Measurements from ENCODE around the gene NDN.

The NDN gene

DNA sequence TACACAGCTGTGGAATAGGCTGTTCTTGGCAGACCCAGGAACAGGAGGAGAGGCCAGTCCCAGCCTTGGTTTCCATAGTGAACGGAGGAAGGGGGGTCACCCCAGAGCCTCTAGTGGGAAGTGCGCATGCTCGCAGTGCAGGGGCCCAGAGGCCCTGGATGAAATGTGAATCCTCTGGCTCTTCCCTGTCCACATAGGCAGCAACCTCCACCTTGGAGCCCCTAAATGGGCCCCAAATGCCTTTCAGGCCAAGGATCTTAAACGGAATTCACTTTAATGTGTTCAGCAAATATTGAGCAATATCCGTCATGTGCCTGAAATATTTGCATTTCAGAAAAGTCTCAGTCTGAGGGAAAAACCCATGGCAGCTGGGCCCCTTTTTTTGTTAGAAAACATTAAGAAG, 3.3 kb upstream of the NDN start:
- Histone ChIP-seq H3K36me3 (ENCODE audit: insufficient read depth, low read length) (no peaks in the 10 kb centered on the region), H3K27me3 (ENCODE audit: insufficient read depth, low read length) (no peaks in the 10 kb centered on the region), H2AFZ (ENCODE audit: low read length) (no peak overlapping the region), H3K4me1 (ENCODE audit: insufficient read depth, low read length, severe bottlenecking) (no peaks in the 10 kb centered on the region), H3K4me3 (ENCODE audit: low read depth, low read length, poor library complexity, severe bottlenecking) (no peak overlapping the region), H3F3A (ENCODE audit: insufficient read depth, low read length) (no peaks in the 10 kb centered on the region), H3K9me3 (ENCODE audit: low read length) (no peaks in the 10 kb centered on the region), H3K27ac (ENCODE audit: low read depth, low read length, poor library complexity, severe bottlenecking) (no peak overlapping the region), H3K4me2 (ENCODE audit: low read length) (no peak overlapping the region), H3K9ac (ENCODE audit: low read length) (no peak overlapping the region), H3K79me2 (ENCODE audit: insufficient read depth, low read length) (no peaks in the 10 kb centered on the region), H3K9me2 (ENCODE audit: low read depth, low read length) (no peaks in the 10 kb centered on the region), H4K20me1 (ENCODE audit: insufficient read depth, low read length) (no peaks in the 10 kb centered on the region)
- TF ChIP-seq, protein P1, sequence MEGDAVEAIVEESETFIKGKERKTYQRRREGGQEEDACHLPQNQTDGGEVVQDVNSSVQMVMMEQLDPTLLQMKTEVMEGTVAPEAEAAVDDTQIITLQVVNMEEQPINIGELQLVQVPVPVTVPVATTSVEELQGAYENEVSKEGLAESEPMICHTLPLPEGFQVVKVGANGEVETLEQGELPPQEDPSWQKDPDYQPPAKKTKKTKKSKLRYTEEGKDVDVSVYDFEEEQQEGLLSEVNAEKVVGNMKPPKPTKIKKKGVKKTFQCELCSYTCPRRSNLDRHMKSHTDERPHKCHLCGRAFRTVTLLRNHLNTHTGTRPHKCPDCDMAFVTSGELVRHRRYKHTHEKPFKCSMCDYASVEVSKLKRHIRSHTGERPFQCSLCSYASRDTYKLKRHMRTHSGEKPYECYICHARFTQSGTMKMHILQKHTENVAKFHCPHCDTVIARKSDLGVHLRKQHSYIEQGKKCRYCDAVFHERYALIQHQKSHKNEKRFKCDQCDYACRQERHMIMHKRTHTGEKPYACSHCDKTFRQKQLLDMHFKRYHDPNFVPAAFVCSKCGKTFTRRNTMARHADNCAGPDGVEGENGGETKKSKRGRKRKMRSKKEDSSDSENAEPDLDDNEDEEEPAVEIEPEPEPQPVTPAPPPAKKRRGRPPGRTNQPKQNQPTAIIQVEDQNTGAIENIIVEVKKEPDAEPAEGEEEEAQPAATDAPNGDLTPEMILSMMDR (IDR thresholded peaks at IDR 0.05; ENCODE audit: low read length), result no peak
- TF ChIP-seq EZH2 (IDR thresholded peaks at IDR 0.05; ENCODE audit: borderline replicate concordance, low read length), result no peak

DNA sequence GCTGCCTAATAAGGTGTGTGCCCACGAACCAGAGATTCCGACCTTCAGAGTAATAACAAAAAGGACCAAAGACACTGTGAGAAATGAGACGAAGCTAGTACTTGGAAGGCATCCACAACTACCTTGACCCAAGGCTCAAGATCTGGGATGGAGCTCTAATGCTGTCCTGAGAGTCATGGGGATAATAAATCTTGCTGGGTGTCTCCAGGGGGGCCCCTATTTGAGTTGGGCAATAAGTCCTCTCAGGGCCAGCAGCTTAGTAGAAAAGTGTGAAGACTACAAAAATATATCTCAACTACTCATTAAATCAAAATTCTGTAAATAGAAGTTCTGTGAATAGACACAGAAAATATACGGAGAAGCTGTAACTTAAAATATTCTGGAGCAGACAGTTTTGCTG, 2.9 kb upstream of the NDN start:
- H3K27me3 ChIP-seq (ENCODE audit: insufficient read depth, low read length), result no peaks in the 10 kb centered on the region
- no peaks in the 10 kb centered on the region for H3K4me1 ChIP-seq (ENCODE audit: insufficient read depth, low read length, severe bottlenecking)
- H3K4me2 ChIP-seq (ENCODE audit: low read length), result no peak overlapping the region
- H3K79me2 ChIP-seq (ENCODE audit: insufficient read depth, low read length), result no peaks in the 10 kb centered on the region
- no peak overlapping the region for H2AFZ ChIP-seq (ENCODE audit: low read length)
- H3K4me3 ChIP-seq (ENCODE audit: low read depth, low read length, poor library complexity, severe bottlenecking), result no peak overlapping the region
- no peak overlapping the region for H3K27ac ChIP-seq (ENCODE audit: low read depth, low read length, poor library complexity, severe bottlenecking)
- H3K9me2 ChIP-seq (ENCODE audit: low read depth, low read length), result no peaks in the 10 kb centered on the region
- H3F3A ChIP-seq (ENCODE audit: insufficient read depth, low read length), result no peaks in the 10 kb centered on the region
- H3K9ac ChIP-seq (ENCODE audit: low read length), result no peak overlapping the region
- TF ChIP-seq, protein P1 (IDR thresholded peaks at IDR 0.05; ENCODE audit: low read length), result no peak
- H3K9me3 ChIP-seq (ENCODE audit: low read length), result no peaks in the 10 kb centered on the region
- no peaks in the 10 kb centered on the region for H4K20me1 ChIP-seq (ENCODE audit: insufficient read depth, low read length)
- no peaks in the 10 kb centered on the region for H3K36me3 ChIP-seq (ENCODE audit: insufficient read depth, low read length)

DNA sequence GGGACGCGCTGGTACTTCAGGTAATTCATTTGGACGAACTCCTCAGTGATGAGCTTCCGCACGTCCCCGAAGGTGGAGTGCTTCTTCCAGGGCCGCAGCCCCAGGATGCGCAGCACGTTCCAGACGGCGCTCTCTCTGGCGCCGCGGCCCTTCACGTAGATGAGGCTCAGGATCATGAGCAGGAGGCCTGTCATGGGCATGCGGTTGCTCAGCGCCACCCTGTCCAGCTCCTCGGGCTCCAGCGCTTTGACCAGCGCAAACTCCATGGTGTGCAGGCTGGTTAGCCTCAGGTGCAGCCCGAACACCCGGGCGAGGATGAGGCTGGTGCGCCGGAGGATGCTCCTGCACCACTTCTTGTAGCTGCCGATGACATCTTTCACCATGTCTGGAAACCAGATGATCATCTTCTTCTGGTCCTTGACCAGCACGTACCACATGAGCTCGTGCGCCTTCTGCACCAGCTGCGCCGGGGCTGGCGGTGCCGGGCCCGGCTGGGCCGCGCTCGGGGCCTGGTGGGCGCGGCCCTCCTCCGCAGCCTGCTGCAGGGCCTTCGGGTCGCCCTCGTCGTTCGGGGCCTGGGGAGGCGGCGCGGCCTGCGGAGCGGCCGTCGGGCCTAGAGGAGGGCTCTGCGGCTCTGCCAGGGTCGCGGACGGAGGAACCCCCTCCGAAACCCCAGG, 501 bp downstream of the NDN start:
- no peaks in the 10 kb centered on the region for H3K79me2 ChIP-seq (ENCODE audit: insufficient read depth, low read length)
- H3K4me2 ChIP-seq (ENCODE audit: low read length), result no peak overlapping the region
- H3K9me2 ChIP-seq (ENCODE audit: low read depth, low read length), result no peaks in the 10 kb centered on the region
- no peak overlapping the region for H3K27ac ChIP-seq (ENCODE audit: low read depth, low read length, poor library complexity, severe bottlenecking)
- no peaks in the 10 kb centered on the region for H3F3A ChIP-seq (ENCODE audit: insufficient read depth, low read length)
- no peaks in the 10 kb centered on the region for H3K9me3 ChIP-seq (ENCODE audit: low read length)
- H4K20me1 ChIP-seq (ENCODE audit: insufficient read depth, low read length), result no peaks in the 10 kb centered on the region
- no peak overlapping the region for H3K9ac ChIP-seq (ENCODE audit: low read length)
- TF ChIP-seq EZH2 (IDR thresholded peaks at IDR 0.05; ENCODE audit: borderline replicate concordance, low read length), result no peak
- TF ChIP-seq, protein P1 (IDR thresholded peaks at IDR 0.05; ENCODE audit: low read length), result no peak
- no peaks in the 10 kb centered on the region for H3K27me3 ChIP-seq (ENCODE audit: insufficient read depth, low read length)
- no peak overlapping the region for H3K4me3 ChIP-seq (ENCODE audit: low read depth, low read length, poor library complexity, severe bottlenecking)
- no peaks in the 10 kb centered on the region for H3K4me1 ChIP-seq (ENCODE audit: insufficient read depth, low read length, severe bottlenecking)
- H3K36me3 ChIP-seq (ENCODE audit: insufficient read depth, low read length), result no peaks in the 10 kb centered on the region
- no peak overlapping the region for H2AFZ ChIP-seq (ENCODE audit: low read length)
